ENCODE data around the gene MYBPC1. TPM values are rescaled to one million over a fixed set of nuclear protein-coding genes. Genes with fewer than 3 reads are reported as not detected.

Gene MYBPC1
- total and polyA plus RNA-seq, 2 of the 13 experiments (the other 11 are each of a cell fraction or from before 2014, with no cell fraction given) = 0.31 to 0.53 TPM

DNA sequence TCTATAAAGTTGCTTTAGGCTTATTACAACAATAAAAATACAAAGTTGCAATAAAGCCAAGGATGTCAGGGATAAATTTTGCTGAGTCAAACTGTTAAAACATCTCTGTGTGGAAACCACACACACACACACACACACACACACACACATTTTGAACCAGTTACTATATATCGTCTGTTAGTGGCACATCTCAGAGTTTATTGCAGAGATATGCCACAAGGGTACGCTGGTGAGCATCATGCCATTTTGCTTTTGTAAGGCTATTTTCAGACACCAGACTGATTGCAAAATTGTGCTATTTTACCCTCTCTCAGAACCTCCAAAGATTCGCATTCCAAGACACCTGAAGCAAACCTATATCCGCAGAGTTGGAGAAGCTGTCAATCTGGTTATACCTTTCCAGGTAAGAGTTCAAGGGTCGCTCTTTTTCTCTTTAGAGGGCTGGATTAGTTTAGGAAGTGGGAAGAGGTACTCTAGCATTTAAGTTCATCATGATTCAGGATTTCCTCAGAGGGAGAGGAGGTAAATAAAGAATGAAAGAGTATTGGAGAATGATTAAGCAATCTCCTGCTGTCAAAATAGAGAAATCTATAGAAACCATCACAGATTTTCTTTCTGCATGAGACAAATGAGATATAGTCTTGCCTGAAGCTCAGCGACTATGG, 75.4 kb downstream of the MYBPC1 start (continued):
- TF ChIP-seq FIP1L1 (IDR thresholded peaks at IDR 0.05; ENCODE audit: borderline replicate concordance, insufficient read depth, low read depth, low read length) = no peak
- TF ChIP-seq ZNF674 (CRISPR knock-in tag; IDR thresholded peaks at IDR 0.05; ENCODE audit: low read depth) = no peak
- TF ChIP-seq ZNF557 (CRISPR knock-in tag; IDR thresholded peaks at IDR 0.05) = no peak
- TF ChIP-seq, protein P1, sequence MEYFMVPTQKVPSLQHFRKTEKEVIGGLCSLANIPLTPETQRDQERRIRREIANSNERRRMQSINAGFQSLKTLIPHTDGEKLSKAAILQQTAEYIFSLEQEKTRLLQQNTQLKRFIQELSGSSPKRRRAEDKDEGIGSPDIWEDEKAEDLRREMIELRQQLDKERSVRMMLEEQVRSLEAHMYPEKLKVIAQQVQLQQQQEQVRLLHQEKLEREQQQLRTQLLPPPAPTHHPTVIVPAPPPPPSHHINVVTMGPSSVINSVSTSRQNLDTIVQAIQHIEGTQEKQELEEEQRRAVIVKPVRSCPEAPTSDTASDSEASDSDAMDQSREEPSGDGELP (IDR thresholded peaks at IDR 0.05; ENCODE audit: borderline replicate concordance, low read depth) = no peak
- no peak for TF ChIP-seq PRMT3 (CRISPR knock-in tag; IDR thresholded peaks at IDR 0.05; ENCODE audit: borderline replicate concordance, low read depth)
- peak; percentile 88 for TF ChIP-seq MAFF (IDR thresholded peaks at IDR 0.05; ENCODE audit: low read depth, low read length)
- no peak for TF ChIP-seq SOX6 (IDR thresholded peaks at IDR 0.05)
- no peak for TF ChIP-seq SOX6 (CRISPR knock-in tag; IDR thresholded peaks at IDR 0.05)
- no peak for TF ChIP-seq FOXC1 (CRISPR knock-in tag; IDR thresholded peaks at IDR 0.05; ENCODE audit: borderline replicate concordance)
- TF ChIP-seq, protein P2, sequence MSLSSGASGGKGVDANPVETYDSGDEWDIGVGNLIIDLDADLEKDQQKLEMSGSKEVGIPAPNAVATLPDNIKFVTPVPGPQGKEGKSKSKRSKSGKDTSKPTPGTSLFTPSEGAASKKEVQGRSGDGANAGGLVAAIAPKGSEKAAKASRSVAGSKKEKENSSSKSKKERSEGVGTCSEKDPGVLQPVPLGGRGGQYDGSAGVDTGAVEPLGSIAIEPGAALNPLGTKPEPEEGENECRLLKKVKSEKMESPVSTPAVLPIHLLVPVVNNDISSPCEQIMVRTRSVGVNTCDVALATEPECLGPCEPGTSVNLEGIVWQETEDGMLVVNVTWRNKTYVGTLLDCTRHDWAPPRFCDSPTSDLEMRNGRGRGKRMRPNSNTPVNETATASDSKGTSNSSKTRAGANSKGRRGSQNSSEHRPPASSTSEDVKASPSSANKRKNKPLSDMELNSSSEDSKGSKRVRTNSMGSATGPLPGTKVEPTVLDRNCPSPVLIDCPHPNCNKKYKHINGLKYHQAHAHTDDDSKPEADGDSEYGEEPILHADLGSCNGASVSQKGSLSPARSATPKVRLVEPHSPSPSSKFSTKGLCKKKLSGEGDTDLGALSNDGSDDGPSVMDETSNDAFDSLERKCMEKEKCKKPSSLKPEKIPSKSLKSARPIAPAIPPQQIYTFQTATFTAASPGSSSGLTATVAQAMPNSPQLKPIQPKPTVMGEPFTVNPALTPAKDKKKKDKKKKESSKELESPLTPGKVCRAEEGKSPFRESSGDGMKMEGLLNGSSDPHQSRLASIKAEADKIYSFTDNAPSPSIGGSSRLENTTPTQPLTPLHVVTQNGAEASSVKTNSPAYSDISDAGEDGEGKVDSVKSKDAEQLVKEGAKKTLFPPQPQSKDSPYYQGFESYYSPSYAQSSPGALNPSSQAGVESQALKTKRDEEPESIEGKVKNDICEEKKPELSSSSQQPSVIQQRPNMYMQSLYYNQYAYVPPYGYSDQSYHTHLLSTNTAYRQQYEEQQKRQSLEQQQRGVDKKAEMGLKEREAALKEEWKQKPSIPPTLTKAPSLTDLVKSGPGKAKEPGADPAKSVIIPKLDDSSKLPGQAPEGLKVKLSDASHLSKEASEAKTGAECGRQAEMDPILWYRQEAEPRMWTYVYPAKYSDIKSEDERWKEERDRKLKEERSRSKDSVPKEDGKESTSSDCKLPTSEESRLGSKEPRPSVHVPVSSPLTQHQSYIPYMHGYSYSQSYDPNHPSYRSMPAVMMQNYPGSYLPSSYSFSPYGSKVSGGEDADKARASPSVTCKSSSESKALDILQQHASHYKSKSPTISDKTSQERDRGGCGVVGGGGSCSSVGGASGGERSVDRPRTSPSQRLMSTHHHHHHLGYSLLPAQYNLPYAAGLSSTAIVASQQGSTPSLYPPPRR (CRISPR knock-in tag; IDR thresholded peaks at IDR 0.05; ENCODE audit: borderline replicate concordance) = no peak
- TF ChIP-seq GZF1 (CRISPR knock-in tag; IDR thresholded peaks at IDR 0.05) = no peak
- peak; percentile 56; the same call in 1 of the 2 replicates for TF ChIP-seq SMAD3 (CRISPR knock-in tag; IDR thresholded peaks at IDR 0.05)
- no peak for TF ChIP-seq SMYD3 (CRISPR knock-in tag; IDR thresholded peaks at IDR 0.05)
- TF ChIP-seq ZFP62 (CRISPR knock-in tag; IDR thresholded peaks at IDR 0.05) = no peak
- no peak for TF ChIP-seq ZNF83 (CRISPR knock-in tag; IDR thresholded peaks at IDR 0.05; ENCODE audit: borderline replicate concordance)
- TF ChIP-seq, protein P3, sequence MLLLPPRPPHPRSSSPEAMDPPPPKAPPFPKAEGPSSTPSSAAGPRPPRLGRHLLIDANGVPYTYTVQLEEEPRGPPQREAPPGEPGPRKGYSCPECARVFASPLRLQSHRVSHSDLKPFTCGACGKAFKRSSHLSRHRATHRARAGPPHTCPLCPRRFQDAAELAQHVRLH (CRISPR knock-in tag; IDR thresholded peaks at IDR 0.05; ENCODE audit: borderline replicate concordance, low read depth) = no peak
- TF ChIP-seq ZFP37 (CRISPR knock-in tag; IDR thresholded peaks at IDR 0.05; ENCODE audit: borderline replicate concordance) = no peak
- no peak for TF ChIP-seq ZNF121 (CRISPR knock-in tag; IDR thresholded peaks at IDR 0.05)
- TF ChIP-seq, protein P4, sequence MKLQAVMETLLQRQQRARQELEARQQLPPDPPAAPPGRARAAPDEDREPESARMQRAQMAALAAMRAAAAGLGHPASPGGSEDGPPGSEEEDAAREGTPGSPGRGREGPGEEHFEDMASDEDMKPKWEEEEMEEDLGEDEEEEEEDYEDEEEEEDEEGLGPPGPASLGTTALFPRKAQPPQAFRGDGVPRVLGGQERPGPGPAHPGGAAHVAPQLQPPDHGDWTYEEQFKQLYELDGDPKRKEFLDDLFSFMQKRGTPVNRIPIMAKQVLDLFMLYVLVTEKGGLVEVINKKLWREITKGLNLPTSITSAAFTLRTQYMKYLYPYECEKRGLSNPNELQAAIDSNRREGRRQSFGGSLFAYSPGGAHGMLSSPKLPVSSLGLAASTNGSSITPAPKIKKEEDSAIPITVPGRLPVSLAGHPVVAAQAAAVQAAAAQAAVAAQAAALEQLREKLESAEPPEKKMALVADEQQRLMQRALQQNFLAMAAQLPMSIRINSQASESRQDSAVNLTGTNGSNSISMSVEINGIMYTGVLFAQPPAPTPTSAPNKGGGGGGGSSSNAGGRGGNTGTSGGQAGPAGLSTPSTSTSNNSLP (IDR thresholded peaks at IDR 0.05; ENCODE audit: low read depth, low read length) = peak; percentile 91
- no peak for TF ChIP-seq HNRNPH1 (optimal IDR thresholded peaks at IDR 0.05; ENCODE audit: low read depth, low read length)
- TF ChIP-seq, protein P5, sequence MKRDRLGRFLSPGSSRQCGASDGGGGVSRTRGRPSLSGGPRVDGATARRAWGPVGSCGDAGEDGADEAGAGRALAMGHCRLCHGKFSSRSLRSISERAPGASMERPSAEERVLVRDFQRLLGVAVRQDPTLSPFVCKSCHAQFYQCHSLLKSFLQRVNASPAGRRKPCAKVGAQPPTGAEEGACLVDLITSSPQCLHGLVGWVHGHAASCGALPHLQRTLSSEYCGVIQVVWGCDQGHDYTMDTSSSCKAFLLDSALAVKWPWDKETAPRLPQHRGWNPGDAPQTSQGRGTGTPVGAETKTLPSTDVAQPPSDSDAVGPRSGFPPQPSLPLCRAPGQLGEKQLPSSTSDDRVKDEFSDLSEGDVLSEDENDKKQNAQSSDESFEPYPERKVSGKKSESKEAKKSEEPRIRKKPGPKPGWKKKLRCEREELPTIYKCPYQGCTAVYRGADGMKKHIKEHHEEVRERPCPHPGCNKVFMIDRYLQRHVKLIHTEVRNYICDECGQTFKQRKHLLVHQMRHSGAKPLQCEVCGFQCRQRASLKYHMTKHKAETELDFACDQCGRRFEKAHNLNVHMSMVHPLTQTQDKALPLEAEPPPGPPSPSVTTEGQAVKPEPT (CRISPR knock-in tag; IDR thresholded peaks at IDR 0.05; ENCODE audit: low read depth) = no peak
